Upper lobe of left lung (tissue), 4 donors: ENCODE results near the gene WASF3.

Experiments used
- CTCF ChIP-seq, 6 experiments: fragments of 450-650 bp in 4 of 6; fragments of 200-600 bp in 2 of 6; sonication (generic) in 2 of 6; IDR thresholded peaks; one replicate each; pipeline ENCODE4 v1.5.1; 2016 to 2019; ENCODE audit warnings: antibody characterized with exemption in 6 of 6
- EP300 ChIP-seq, 4 donors: sonication (generic); formaldehyde crosslinking; IDR thresholded peaks; one replicate each; pipeline ENCODE4 v1.5.1; 2017; ENCODE audit warnings: antibody characterized with exemption in 4 of 4, control low read depth in 2 of 4

- TF ChIP-seq EP300 (IDR thresholded peaks at IDR 0.05) (no peak), CTCF (IDR thresholded peaks at IDR 0.05) (no peak)
Observed at GRCh38 chr13:26705536-26705935, 148.1 kb downstream of the WASF3 start.
